Measurements from ENCODE around the gene FAM204A. TPM values are rescaled to one million over a fixed set of nuclear protein-coding genes. Genes with fewer than 3 reads are reported as not detected.

Gene FAM204A
- polyA plus RNA-seq, 3 donors = 26.0 to 67.7 (median 48.0) TPM

DNA sequence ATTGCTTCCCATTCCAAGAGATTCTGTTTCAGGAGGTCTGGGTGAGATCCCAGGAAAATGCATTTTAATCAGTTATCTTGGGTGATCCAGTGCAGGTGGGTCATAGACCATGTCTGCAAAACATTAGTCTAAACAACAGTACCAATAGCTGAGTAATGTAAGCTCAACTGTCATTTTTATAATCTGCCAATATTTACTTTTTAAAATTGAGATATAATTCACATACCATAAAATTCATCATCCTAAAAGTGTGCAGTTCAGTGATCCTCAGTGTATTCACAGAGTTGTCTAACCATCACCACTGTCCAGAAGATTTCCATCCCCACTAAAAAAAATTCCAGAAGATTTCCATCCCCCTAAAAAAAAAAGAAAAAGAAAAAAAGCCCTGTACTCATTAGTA is 51.0 kb downstream of the FAM204A start:
- H3K27ac ChIP-seq (ENCODE audit: low read depth, low read length) = no peak overlapping the region

DNA sequence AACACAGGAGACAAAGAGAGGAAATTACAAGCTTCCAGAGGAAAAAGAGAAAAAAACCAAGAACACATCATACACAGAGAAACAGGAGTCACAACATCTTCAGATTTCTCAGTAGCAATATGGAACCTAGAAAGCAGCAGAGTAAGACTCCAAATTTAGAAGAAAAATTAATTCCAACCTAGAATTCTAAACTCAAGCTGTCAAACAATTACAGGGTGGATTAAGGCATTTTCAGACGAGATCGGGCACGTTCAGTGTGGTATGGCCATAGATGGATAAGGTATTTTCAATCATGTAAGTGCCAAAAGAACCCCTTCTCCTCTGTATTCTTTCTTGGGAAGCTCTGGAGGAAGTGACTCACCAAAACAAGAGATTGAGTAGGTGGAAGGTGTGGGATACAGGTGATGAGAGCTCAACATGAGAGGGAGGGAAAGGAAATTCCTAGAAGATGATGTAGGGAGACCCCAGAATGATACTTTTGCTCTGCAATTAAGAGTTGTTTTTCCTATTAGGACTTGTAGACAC is 51.6 kb downstream of the FAM204A start:
- H3K27ac ChIP-seq (ENCODE audit: low read depth, low read length) = no peak overlapping the region
- WGBS, 3 donors = 91 to 94% (median 91%) methylated on average over 3 of the region's 3 CpGs

DNA sequence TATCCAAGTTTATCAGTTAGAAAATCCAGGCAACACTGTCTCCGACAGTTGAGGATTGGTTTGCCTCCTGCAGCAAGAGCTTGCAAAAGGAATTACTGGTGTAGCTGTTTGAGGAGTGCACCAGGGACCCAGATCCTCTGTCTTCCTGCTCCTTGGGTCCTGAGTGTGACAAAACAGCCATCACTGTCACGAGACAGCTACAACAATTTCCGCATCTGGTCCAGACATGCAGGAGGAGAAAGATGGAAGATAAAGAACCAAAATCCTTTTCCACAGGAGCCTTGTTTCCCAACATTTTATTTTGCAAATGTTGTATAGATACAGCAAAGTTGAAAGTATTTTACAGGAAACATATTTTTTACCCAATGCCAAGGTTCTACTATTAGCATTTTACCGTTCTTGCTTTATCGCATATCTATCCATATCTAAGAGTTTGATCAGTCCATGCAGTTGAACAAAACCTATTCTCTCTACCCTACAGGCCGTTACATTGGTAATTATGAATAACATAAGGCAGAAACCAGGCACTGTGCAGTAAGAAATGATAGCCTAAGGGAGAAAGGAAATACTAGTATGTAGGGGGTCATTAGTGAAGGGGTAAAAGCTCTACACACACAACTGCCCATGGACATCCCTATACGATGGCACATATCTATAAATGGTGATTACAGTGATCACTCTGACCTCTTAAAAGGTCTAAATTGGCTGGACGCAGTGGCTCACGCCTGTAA is 54.9 kb downstream of the FAM204A start:
- 80 to 92% (median 87%) methylated on average over 9 of the region's 9 CpGs for WGBS, 3 donors

DNA sequence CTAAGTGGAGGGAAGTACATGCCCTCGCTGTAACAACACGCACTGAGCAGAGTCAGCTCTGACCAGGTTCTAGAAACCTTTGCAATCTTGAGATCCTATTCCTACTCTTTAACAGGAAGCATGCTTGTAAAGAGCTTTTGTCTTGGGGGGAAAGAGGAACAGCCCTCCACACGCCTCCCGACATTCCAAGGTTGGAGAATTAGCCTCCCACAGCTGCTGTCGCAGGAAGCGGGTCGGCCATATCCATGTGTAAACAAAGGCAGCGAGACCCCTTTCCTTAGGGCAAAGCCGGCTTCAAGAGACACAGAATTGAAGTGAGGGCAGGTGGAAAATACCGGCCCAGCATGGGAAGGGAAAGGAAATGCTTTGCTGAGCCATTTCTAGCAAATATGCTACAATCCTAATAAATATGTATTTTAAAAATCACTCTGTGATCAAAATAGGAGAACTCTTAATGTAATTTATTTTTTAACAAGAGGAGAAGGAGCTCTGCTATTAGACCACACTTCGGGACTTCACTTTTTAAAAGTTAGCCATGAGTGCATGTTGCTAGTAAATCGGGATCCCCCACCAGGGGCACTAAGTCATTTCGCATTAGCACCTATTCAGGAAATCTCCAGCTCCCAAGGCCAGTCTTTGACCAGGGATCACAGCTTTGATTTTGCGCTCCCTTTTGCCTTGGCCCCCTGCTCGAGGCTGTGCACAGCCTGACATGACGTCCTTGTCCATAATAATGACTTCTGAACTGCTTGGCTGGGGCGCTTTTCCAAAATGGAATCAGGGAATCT is 55.9 kb downstream of the FAM204A start:
- 51 to 61% (median 57%) methylated on average over 17 of the region's 17 CpGs for WGBS, 3 donors
- H3K27ac ChIP-seq (ENCODE audit: low read depth, low read length) = no peak overlapping the region

More for the DNA sequence above, 54.9 kb downstream of the FAM204A start:
- H3K27ac ChIP-seq (ENCODE audit: low read depth, low read length) = no peak overlapping the region

DNA sequence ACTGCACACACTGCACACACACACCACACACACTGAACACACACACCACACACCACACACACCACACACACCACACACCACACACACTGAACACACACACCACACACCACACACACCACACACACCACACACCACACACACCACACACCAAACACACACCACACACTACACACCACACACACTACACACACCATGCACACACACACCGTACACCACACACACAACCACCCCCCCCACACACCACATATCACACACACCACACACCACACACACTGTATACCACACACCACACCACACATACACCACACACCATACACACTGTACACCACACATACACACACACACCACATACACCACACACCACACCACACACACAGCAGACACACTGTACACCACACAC is 59.5 kb downstream of the FAM204A start:
- H3K27ac ChIP-seq (ENCODE audit: low read depth, low read length) = no peak overlapping the region
- whole genome bisulfite sequencing, 3 donors = 95 to 100% (median 97%) methylated on average over 1 of the region's 1 CpG

DNA sequence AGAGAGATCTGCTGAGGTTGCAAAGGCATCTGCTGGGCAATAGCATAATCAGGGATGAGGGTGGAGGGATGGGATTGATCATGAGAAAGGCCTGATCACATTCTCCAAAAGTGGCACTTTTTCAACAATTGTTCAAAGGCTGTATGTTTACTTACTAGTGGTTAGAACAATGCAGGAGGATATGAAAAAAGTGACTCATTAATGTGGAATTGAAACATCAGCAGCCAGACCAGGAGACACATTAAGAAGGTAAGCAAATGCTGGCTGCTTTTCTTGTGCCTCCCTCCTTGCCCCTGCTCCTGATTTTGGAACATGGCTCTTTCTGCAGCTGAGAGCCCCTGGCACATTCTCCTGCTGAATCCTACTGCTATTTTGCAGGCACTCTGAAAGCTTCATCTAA is 63.5 kb downstream of the FAM204A start:
- no peak overlapping the region for H3K27ac ChIP-seq (ENCODE audit: low read depth, low read length)

DNA sequence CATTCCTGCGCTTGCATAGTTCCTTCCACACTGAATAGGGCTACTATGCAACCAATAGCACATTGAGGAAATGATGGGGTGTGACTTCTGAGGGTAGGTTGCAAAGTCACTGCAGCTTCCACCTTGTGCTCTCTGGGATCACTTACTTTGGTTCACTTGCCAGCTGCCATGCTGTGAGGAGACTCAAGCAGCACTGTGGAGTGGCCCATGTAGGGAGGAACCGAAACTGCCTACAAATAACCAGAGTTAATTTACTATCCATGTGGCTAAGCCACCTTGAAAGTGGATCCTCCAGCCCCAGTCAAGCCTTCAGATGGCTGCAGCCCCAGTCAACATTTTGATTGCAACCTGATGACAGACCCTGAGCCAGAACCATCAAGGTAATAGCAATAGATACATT is 64.3 kb downstream of the FAM204A start:
- H3K27ac ChIP-seq (ENCODE audit: low read depth, low read length) = no peak overlapping the region
- 94 to 95% (median 94%) methylated on average over 2 of the region's 2 CpGs for WGBS, 3 donors

DNA sequence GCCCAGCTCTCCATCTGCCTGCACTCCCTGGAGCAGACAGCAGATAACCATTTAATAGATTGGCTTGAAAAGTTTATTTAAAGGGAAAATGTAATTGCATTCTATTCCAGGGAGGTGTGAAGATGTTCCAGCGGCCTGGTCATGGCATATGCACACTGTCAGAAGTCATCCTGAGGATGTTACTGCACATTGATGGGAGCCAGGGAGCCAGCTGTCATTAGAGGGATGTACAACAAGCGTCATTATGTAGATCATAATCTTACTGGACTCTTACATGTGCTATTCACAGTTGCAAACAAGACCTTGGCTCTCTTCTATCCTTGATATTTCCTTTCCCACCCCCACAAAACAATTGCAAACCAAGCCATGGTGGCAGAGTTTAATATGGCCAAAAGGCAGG is 65.4 kb downstream of the FAM204A start:
- no peak overlapping the region for H3K27ac ChIP-seq (ENCODE audit: low read depth, low read length)
- 62 to 73% (median 69%) methylated on average over 2 of the region's 2 CpGs for WGBS, 3 donors

DNA sequence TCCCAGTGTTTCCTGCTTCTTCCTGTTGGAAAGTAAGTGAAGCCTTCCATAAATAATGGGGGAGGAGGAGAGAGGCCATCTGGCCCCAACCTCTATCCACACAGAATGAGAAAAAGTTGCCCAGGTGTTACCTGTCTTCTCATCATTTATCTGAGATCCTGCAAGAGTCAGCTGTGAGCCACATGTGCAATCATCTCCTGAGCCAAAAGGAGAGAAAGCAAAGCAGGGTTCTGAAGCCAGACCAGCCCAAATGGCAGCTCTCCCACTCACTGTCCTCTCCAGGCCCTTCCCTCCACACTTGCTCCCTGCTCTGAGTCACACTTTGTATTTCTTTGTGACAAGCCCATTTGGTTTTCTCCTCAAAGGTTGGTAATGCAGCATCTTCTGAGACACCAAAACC is 65.9 kb downstream of the FAM204A start:
- no peak overlapping the region for H3K27ac ChIP-seq (ENCODE audit: low read depth, low read length)

DNA sequence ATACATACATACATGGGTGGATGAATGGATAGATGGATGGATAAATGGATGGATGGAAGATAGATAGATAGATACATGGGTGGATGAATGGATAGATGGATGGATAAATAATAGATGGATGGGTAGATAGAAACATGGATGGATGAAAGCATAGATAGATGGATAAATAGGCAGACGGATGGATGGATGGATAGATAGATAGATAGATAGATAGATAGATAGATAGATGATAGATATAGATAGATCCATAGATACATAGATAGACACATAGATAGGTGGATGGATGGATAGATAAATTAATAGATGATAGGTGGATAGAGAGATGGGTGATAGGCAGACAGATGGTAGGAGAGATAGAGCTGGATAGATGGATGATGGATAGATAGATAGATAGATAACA is 68.5 kb downstream of the FAM204A start:
- WGBS, 3 donors = 11 to 91% (median 74%) methylated on average over 1 of the region's 1 CpG
- no peak overlapping the region for H3K27ac ChIP-seq (ENCODE audit: low read depth, low read length)

DNA sequence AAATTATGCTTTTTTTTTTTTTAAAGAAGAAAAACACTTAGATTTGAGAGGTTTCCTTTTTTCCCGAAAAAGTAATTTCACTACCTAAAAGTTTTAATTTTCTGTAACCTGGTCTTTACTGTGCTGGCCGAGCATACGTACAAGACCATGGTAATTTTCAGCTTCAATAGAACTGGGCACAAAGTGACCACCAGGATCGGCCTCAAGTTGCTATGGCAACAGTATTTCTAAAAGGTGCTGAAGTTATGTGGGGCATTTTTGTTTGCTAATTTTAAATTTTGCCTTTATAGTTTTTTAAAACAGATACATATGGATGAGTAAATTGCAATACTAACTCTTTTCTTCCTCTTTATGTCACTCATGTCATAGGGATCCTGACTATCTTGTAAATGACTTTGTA is 69.4 kb downstream of the FAM204A start:
- no peak overlapping the region for H3K27ac ChIP-seq (ENCODE audit: low read depth, low read length)
- 70 to 81% (median 79%) methylated on average over 4 of the region's 4 CpGs for WGBS, 3 donors

DNA sequence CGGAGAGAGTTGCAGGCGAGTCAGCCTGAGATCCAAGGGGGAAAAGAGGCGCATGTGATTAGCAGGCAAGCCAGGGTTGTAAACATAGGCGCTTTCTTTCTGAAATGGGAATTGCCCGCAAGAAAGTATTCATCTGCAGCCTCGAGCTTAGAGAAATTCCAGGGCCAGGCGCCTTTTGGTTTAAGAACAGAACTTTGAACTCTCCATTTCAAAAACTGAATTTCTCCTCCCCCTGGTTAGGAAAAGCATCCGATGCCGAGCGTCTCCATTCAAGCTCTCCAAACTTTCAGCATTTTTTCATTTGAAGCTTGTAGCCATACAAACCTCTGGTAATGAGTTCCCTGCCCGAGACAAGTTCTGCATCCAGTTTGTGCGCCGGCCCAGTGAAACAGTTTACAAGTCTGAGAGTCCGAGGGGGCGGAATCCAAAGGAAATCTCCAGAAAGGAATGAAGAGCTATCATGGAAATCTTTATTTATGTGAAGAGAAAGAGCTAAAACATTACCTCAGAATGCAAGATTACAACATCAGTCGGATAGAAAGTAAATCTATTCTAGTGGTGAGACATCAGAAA is 69.9 kb downstream of the FAM204A start:
- no peak overlapping the region for H3K27ac ChIP-seq (ENCODE audit: low read depth, low read length)

DNA sequence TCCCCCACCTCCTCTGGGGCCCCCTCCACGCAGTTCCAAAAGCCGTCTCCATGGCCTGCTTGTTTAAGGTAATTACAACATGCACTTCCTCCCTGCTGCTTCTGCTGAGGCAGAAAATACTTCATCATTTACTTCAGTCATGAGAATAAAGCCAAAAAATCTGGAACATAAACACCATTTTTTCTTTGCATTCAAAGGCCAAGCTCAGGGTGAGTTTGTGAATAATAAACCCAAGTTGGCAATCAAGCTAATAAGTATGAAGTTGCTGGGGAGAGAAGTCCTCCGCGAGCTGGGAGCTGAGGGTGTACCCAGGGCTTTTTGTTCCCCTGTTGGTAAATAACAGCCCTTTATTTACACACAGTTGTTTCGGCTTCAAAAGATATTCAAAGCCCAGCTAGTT is 70.5 kb downstream of the FAM204A start:
- WGBS, 3 donors = 22 to 29% (median 23%) methylated on average over 5 of the region's 5 CpGs
- H3K27ac ChIP-seq (ENCODE audit: low read depth, low read length) = no peak overlapping the region

More for the DNA sequence above, 69.9 kb downstream of the FAM204A start:
- 10 to 11% (median 10%) methylated on average over 16 of the region's 16 CpGs for WGBS, 3 donors

DNA sequence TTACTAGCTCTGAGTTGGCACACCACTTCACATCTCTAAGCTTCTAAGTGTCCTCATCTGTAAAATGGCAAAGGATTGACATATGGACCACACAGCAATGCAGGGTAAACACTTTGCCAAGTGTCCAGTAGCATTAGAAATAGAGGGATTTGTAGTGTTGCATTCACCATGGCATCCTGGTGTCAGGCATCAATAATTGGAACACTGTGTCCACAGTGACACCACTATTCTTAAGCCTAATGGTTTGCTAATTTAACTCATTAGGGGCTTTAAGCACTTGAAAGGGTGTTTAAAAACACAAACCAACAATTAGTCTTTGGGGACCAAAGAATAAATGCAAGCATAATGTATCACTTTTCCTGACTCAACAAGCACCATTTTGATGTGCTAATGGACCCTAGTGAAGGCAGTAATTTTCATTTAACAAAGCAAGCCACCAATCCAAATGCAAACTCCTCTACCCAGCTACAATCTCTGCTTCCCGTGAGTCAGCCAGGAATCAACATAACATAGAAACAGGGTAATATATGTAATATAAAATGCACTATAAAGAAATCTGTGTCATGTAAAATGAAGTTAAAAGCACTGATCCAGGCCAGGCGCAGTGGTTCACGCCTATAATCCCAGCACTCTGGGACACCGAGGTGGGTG is 75.9 kb downstream of the FAM204A start:
- WGBS, 3 donors = 63 to 70% (median 68%) methylated on average over 4 of the region's 4 CpGs
- no peak overlapping the region for H3K27ac ChIP-seq (ENCODE audit: low read depth, low read length)

DNA sequence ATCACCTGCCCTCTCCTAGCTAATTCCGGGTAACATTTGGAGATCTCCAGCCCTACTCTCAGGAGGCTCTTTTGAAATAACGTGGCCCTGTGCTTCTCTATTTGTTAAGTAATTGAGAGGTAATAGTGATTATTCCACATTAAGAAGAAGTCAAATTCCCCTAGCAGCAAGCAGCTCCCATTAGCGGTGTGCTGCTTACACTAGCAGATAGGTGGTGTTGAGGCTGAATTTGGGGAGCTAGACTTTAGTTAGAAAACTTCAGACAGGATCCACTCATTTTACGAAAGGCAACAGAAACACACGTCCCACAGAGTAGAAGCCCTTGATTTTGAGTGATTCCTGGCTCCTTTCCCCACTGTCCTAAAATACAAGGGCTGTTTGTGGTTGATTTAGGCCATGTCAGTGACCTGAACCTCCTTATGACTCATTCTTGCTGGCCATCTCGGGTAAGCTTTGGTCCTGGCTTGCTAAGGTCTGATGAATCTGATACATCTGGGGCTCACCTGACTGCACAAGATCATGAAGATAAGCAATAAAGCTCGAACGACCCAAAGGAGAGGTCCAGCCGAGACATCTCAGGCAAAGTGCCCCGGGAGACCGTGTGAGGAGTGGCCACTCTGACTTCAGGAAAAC is 77.2 kb downstream of the FAM204A start:
- 57 to 69% (median 60%) methylated on average over 11 of the region's 11 CpGs for WGBS, 3 donors
- no peak overlapping the region for H3K27ac ChIP-seq (ENCODE audit: low read depth, low read length)

DNA sequence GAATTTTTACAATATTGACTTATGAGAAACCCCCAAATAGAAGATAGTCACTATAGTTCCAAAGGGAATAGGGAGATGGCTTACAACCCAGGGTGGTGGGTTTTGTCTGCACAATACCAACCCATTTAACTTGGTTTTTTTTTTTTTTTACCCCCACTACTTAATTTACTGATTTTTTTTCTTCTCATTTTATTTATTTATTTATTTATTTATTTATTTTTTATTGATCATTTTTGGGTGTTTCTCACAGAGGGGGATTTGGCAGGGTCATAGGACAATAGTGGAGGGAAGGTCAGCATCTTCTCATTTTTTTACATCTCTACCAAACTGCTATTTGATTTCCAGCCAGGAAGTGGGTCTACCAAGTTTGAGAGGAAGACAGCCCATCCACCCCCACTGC is 77.9 kb downstream of the FAM204A start:
- no peak overlapping the region for H3K27ac ChIP-seq (ENCODE audit: low read depth, low read length)

DNA sequence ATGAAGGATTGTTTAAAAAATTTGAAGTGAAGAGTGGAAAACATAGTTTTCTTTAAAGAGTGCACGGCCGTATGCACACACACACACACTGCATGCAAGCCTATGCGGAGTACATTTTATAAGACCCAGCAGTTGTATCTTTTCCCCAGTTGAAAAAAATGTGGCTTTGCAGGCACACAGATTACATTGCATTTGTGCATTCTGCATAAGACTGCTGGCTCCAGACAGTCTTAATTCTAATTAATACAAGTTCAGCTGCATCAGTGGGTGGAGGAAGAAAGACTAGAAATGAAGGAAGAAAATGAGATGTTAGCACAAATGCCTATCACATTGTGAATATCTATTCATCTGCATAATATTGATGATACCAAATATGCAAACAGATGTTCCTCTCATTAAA is 79.6 kb downstream of the FAM204A start:
- H3K27ac ChIP-seq (ENCODE audit: low read depth, low read length) = no peak overlapping the region
- 78 to 89% (median 82%) methylated on average over 3 of the region's 3 CpGs for WGBS, 3 donors

DNA sequence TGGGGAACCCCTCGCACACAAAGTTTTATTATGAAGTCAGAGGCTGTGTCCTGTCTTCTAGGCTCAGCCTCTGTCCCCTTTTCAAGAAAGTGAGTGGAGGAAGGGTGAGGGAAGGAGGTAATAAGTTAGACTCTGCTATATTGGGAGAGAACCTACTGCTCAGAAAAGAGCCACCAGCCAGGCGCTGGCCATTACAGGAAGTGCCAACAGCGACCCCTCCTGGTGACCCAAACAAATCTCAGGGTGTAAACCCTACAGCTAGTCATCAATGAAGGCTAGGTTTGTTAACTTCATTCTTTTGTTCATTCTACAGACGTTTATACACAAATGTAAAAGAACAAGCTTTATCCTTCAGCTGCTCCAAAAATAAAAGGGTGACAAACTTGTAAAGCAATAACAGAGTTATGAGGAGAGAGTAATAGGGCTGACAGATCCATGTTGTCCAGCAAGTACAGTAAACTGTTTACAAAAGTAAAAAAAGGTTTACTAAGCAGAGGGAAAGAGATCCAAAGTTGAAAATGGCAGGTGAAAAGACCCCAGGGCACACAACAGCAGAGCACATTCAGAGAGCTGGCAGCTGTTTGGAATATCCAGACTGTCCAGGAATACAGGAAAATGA is 82.7 kb downstream of the FAM204A start:
- WGBS, 3 donors = 26 to 33% (median 28%) methylated on average over 4 of the region's 4 CpGs
- no peak overlapping the region for H3K27ac ChIP-seq (ENCODE audit: low read depth, low read length)
